ENCODE data around the gene ELSPBP1.

ELSPBP1 gene

DNA sequence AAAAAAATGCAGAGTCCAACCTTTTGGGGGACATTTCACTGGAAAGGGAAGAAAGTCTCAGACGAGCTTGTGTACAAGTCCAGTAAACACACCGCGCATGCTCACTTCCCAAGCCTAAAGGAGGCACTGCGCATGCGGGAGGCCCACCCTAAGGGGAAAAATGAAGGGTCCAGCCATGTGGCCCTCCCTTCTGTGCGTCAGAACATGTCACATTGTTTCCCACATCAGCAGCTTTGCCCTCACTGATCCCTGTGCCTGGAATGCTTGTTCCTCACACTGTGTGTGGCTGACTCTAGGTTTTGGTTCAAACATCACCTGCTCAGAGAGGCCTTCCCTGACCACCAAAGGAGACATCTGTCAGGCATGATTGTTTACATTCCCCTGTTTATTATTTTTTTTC, 4.4 kb downstream of the ELSPBP1 start:
- Histone ChIP-seq H2AFZ (ENCODE audit: low read depth, low read length, severe bottlenecking) (no peak overlapping the region), H3K79me2 (ENCODE audit: insufficient read depth, low read length) (no peaks in the 10 kb centered on the region), H3K4me3 (ENCODE audit: insufficient read depth, low read length, poor library complexity, severe bottlenecking) (no peak overlapping the region), H3F3A (ENCODE audit: insufficient read depth) (no peaks in the 10 kb centered on the region), H3K4me2 (ENCODE audit: low read depth, low read length, poor library complexity, severe bottlenecking) (no peak overlapping the region), H3K27me3 (ENCODE audit: low read length) (no peaks in the 10 kb centered on the region), H3K9me2 (replicated peaks; ENCODE audit: insufficient read depth, low read length) (no peaks in the 10 kb centered on the region), H3K9me3 (ENCODE audit: insufficient read depth, low read length) (no peaks in the 10 kb centered on the region), H3K9ac (ENCODE audit: low read length) (no peak overlapping the region), H3K36me3 (ENCODE audit: low read length) (no peaks in the 10 kb centered on the region), H4K20me1 (ENCODE audit: low read depth, low read length) (no peaks in the 10 kb centered on the region), H3K27ac (ENCODE audit: low read depth, low read length) (no peak overlapping the region)
- TF ChIP-seq, protein P1, sequence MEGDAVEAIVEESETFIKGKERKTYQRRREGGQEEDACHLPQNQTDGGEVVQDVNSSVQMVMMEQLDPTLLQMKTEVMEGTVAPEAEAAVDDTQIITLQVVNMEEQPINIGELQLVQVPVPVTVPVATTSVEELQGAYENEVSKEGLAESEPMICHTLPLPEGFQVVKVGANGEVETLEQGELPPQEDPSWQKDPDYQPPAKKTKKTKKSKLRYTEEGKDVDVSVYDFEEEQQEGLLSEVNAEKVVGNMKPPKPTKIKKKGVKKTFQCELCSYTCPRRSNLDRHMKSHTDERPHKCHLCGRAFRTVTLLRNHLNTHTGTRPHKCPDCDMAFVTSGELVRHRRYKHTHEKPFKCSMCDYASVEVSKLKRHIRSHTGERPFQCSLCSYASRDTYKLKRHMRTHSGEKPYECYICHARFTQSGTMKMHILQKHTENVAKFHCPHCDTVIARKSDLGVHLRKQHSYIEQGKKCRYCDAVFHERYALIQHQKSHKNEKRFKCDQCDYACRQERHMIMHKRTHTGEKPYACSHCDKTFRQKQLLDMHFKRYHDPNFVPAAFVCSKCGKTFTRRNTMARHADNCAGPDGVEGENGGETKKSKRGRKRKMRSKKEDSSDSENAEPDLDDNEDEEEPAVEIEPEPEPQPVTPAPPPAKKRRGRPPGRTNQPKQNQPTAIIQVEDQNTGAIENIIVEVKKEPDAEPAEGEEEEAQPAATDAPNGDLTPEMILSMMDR (IDR thresholded peaks at IDR 0.05; ENCODE audit: insufficient read depth, low read length, poor library complexity, severe bottlenecking) = no peak
- no peak for TF ChIP-seq EZH2phosphoT487 (conservative IDR thresholded peaks at IDR 0.05; ENCODE audit: low read length)

DNA sequence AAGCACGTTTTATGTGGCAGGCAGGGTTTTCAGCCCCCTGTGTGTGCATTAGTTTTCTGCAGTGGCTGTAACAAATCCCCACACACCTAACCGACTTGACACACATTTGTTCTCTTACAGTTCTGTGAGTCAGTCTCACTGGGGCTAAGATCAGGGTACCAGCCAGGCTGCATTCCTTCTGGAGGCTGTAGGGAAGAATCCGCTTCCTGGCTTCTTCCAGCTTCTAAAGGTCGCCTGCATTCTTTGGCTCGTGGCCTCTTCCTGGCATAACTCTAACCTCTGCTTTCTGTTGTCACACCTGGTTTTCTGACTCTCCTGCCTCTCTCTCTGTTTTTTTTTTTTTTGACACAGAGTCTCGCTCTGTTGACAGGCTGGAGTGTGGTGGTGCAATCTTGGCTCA, 6.4 kb downstream of the ELSPBP1 start:
- no peak overlapping the region for H2AFZ ChIP-seq (ENCODE audit: low read depth, low read length, severe bottlenecking)
- no peak overlapping the region for H3K4me3 ChIP-seq (ENCODE audit: insufficient read depth, low read length, poor library complexity, severe bottlenecking)
- no peaks in the 10 kb centered on the region for H4K20me1 ChIP-seq (ENCODE audit: low read depth, low read length)
- H3K9ac ChIP-seq (ENCODE audit: low read length) = no peak overlapping the region
- H3F3A ChIP-seq (ENCODE audit: insufficient read depth) = no peaks in the 10 kb centered on the region
- H3K36me3 ChIP-seq (ENCODE audit: low read length) = no peaks in the 10 kb centered on the region
- H3K27ac ChIP-seq (ENCODE audit: low read depth, low read length) = no peak overlapping the region
- no peaks in the 10 kb centered on the region for H3K9me2 ChIP-seq (replicated peaks; ENCODE audit: insufficient read depth, low read length)
- no peaks in the 10 kb centered on the region for H3K9me3 ChIP-seq (ENCODE audit: insufficient read depth, low read length)
- H3K27me3 ChIP-seq (ENCODE audit: low read length) = no peaks in the 10 kb centered on the region
- no peak for TF ChIP-seq EZH2phosphoT487 (conservative IDR thresholded peaks at IDR 0.05; ENCODE audit: low read length)
- TF ChIP-seq, protein P1 (IDR thresholded peaks at IDR 0.05; ENCODE audit: insufficient read depth, low read length, poor library complexity, severe bottlenecking) = no peak
- no peaks in the 10 kb centered on the region for H3K79me2 ChIP-seq (ENCODE audit: insufficient read depth, low read length)
- H3K4me2 ChIP-seq (ENCODE audit: low read depth, low read length, poor library complexity, severe bottlenecking) = no peak overlapping the region

DNA sequence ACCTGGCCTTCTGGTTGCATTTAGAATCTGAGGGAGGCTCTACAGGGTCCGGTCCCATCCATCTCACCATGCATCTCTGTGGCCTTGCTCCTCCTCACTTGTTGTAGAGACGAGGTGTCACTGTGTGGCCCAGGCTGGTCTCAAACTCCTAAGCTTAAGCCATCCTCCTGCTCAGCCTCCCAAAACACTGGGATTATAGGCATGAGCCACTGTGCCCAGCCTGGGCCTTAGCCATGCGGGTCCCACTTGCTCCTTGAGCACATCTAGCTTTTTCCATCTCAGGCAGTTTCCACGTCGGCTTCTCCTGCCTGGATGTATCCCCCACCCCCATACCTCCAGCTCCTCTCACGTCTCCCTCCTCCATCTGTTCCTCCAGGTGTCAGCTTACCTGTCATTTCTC, 9.8 kb downstream of the ELSPBP1 start:
- no peak overlapping the region for H3K4me3 ChIP-seq (ENCODE audit: insufficient read depth, low read length, poor library complexity, severe bottlenecking)
- H2AFZ ChIP-seq (ENCODE audit: low read depth, low read length, severe bottlenecking) = no peak overlapping the region
- TF ChIP-seq, protein P1 (IDR thresholded peaks at IDR 0.05; ENCODE audit: insufficient read depth, low read length, poor library complexity, severe bottlenecking) = no peak
- no peak for TF ChIP-seq EZH2phosphoT487 (conservative IDR thresholded peaks at IDR 0.05; ENCODE audit: low read length)
- H3K9ac ChIP-seq (ENCODE audit: low read length) = no peak overlapping the region
- no peak overlapping the region for H3K4me2 ChIP-seq (ENCODE audit: low read depth, low read length, poor library complexity, severe bottlenecking)
- H3K79me2 ChIP-seq (ENCODE audit: insufficient read depth, low read length) = no peaks in the 10 kb centered on the region
- no peaks in the 10 kb centered on the region for H4K20me1 ChIP-seq (ENCODE audit: low read depth, low read length)
- H3K9me2 ChIP-seq (replicated peaks; ENCODE audit: insufficient read depth, low read length) = no peaks in the 10 kb centered on the region
- no peak overlapping the region for H3K27ac ChIP-seq (ENCODE audit: low read depth, low read length)
- no peaks in the 10 kb centered on the region for H3K36me3 ChIP-seq (ENCODE audit: low read length)
- no peaks in the 10 kb centered on the region for H3K9me3 ChIP-seq (ENCODE audit: insufficient read depth, low read length)
- H3F3A ChIP-seq (ENCODE audit: insufficient read depth) = no peaks in the 10 kb centered on the region
- H3K27me3 ChIP-seq (ENCODE audit: low read length) = no peaks in the 10 kb centered on the region; the same call in 1 of the 2 replicates

Measured in SU-DHL-6 (cell line).